Ectodermal cell (in vitro differentiated cells): ENCODE results near the gene PADI4.

Source experiments
- H3K27ac ChIP-seq: 2 replicates; pipeline ENCODE4 v1.7.0; 2013; ENCODE audit warnings: mild to moderate bottlenecking, low read depth, low read length; ENCODE audit not compliant: insufficient read depth, poor library complexity, severe bottlenecking
- H3K27me3 ChIP-seq: 2 replicates; pipeline ENCODE4 v1.7.0; 2013; ENCODE audit warnings: mild to moderate bottlenecking, low read length; ENCODE audit not compliant: insufficient read depth, control insufficient read depth, poor library complexity, severe bottlenecking
- H3K36me3 ChIP-seq: one replicate; pipeline ENCODE4 v1.7.0; 2013; ENCODE audit warnings: low read length; ENCODE audit not compliant: control insufficient read depth, insufficient read depth
- H3K4me1 ChIP-seq: one replicate; pipeline ENCODE4 v1.7.0; 2013; ENCODE audit warnings: low read length; ENCODE audit not compliant: control insufficient read depth, insufficient read depth
- H3K4me3 ChIP-seq: 2 replicates; pipeline ENCODE4 v1.7.0; 2013; ENCODE audit warnings: low read depth, low read length, control low read depth; ENCODE audit not compliant: insufficient read depth
- H3K9me3 ChIP-seq: 2 replicates; pipeline ENCODE4 v1.7.0; 2013; ENCODE audit warnings: mild to moderate bottlenecking, low read length, moderate library complexity; ENCODE audit not compliant: control insufficient read depth
- WGBS, 2 experiments: methylation state at CpG; one replicate each; pipeline ENCODE4 v1.1.7; 2013; ENCODE audit warnings: missing lambda C conversion rate in 2 of 2; 5-methylcytosine and 5-hydroxymethylcytosine counted together

PADI4 gene

GRCh38 chr1:17360272-17360956 is 52.4 kb downstream of the PADI4 start:
- H3K27me3 ChIP-seq, result no peaks in the 10 kb centered on the region
- H3K4me3 ChIP-seq, result no peak overlapping the region
- H3K36me3 ChIP-seq, result no peaks in the 10 kb centered on the region
- no peak overlapping the region for H3K27ac ChIP-seq
- WGBS, 2 experiments, result 87 to 88% methylated on average over 10 to 11 of the region's 11 CpGs
- no peaks in the 10 kb centered on the region for H3K9me3 ChIP-seq
- no peaks in the 10 kb centered on the region for H3K4me1 ChIP-seq

DNA sequence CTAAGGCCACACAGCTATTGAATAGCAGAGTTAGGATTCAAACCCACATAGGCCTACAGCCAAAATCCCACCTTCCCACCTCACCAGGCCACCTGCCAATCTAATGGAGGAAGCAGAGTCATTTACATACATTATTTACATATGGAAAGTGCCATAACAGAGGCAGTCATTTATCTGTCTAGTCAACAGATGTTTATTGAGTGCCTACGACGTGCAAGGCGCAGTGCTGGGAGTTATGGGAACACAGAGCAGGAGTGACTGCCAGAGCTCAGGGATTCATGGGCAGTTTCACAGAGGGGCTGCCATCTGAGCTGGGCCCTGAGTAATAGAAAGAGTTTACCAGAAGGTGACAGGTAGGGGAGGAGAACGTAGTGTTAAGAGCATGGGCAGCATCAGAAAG is 53.7 kb downstream of the PADI4 start:
- Histone ChIP-seq H3K4me3 (no peak overlapping the region), H3K36me3 (no peaks in the 10 kb centered on the region), H3K4me1 (peaks cover 2% of the 10 kb centered on the region), H3K27me3 (no peaks in the 10 kb centered on the region), H3K27ac (no peak overlapping the region), H3K9me3 (no peaks in the 10 kb centered on the region)
- 95 to 96% methylated on average over 4 of the region's 4 CpGs for WGBS, 2 experiments

DNA sequence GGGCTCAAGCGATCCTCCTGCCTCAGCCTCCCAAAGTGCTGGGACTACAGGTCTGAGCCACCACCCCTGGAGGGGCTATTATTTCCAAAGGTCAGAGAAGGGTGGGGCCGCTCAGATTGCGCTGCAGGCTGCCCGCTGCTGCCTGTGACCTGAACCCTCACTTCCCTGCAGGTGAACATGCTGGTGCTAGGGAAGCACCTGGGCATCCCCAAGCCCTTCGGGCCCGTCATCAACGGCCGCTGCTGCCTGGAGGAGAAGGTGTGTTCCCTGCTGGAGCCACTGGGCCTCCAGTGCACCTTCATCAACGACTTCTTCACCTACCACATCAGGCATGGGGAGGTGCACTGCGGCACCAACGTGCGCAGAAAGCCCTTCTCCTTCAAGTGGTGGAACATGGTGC is 55.4 kb downstream of the PADI4 start:
- 87 to 89% methylated on average over 12 of the region's 12 CpGs for WGBS, 2 experiments
- Histone ChIP-seq H3K36me3 (no peaks in the 10 kb centered on the region), H3K4me1 (peaks cover 3% of the 10 kb centered on the region), H3K27ac (no peak overlapping the region), H3K27me3 (no peaks in the 10 kb centered on the region), H3K9me3 (no peaks in the 10 kb centered on the region), H3K4me3 (no peak overlapping the region)

- Histone ChIP-seq H3K4me3 (no peak overlapping the region), H3K4me1 (peaks cover 3% of the 10 kb centered on the region), H3K27ac (no peak overlapping the region), H3K9me3 (no peaks in the 10 kb centered on the region), H3K27me3 (no peaks in the 10 kb centered on the region), H3K36me3 (no peaks in the 10 kb centered on the region)
- 92 to 94% methylated on average over 4 of the region's 4 CpGs for WGBS, 2 experiments
Observed at GRCh38 chr1:17363771-17364170, 55.8 kb downstream of the PADI4 start.

GRCh38 chr1:17365293-17365692 is 57.3 kb downstream of the PADI4 start:
- peaks cover 3% of the 10 kb centered on the region for H3K4me1 ChIP-seq
- H3K4me3 ChIP-seq, result no peak overlapping the region
- 95 to 96% methylated on average over 3 of the region's 3 CpGs for WGBS, 2 experiments
- no peaks in the 10 kb centered on the region for H3K27me3 ChIP-seq
- no peaks in the 10 kb centered on the region for H3K9me3 ChIP-seq
- H3K36me3 ChIP-seq, result no peaks in the 10 kb centered on the region
- no peak overlapping the region for H3K27ac ChIP-seq

DNA sequence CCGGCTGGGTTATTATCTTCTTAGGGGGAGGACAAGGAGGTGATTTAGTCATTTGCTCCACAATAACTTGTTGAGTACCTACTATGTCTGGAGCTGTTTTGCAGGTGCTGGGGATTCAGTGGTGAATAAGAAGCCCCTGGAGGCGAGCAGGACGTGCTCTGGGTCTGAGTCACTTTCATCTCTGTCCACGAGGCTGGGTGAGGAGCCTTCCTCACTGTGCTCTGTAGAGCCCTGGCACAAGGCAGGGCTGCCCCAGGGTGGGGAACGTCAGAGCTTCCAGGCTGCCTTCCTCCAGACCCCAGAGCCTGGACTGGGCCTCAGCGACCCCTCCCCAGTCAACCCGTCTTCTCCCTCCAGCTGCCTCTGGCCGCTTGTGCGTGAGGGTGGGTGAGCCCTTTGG is 61.5 kb downstream of the PADI4 start:
- WGBS, 2 experiments, result 72 to 77% methylated on average over 9 of the region's 9 CpGs
- H3K4me3 ChIP-seq, result no peak overlapping the region
- no peak overlapping the region for H3K27ac ChIP-seq
- no peaks in the 10 kb centered on the region for H3K9me3 ChIP-seq
- peaks cover 3% of the 10 kb centered on the region for H3K4me1 ChIP-seq
- H3K36me3 ChIP-seq, result no peaks in the 10 kb centered on the region
- H3K27me3 ChIP-seq, result no peaks in the 10 kb centered on the region

DNA sequence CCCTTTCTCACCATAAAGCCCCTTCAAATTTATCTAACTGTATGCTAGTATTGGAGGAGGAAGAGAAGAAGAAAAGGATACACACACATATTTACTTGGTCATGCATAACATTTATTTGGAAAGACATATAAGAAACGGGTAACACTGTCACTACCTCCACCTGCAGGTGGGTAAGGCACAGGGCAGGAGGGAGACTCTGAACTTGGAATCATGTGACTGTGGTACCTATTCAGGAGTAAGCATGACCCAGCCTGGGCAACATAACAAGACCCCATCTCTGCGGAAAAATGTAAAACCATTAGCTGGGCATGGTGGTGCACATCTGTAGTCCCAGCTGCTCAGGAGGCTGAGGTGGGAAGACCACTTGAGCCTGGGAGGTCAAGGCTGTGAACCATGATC is 62.6 kb downstream of the PADI4 start:
- H3K27ac ChIP-seq, result no peak overlapping the region
- WGBS, 2 experiments, result 76 to 80% methylated on average over 2 of the region's 2 CpGs
- H3K4me1 ChIP-seq, result peaks cover 3% of the 10 kb centered on the region
- H3K9me3 ChIP-seq, result no peaks in the 10 kb centered on the region
- no peaks in the 10 kb centered on the region for H3K27me3 ChIP-seq
- no peak overlapping the region for H3K4me3 ChIP-seq
- H3K36me3 ChIP-seq, result no peaks in the 10 kb centered on the region

- Histone ChIP-seq H3K9me3 (no peaks in the 10 kb centered on the region), H3K27ac (no peak within 1 kb of the TSS), H3K4me3 (no peak within 1 kb of the TSS), H3K36me3 (no peaks in the 10 kb centered on the region), H3K4me1 (no peaks in the 10 kb centered on the region), H3K27me3 (no peaks in the 10 kb centered on the region)
- 73 to 74% methylated on average over 7 of the region's 7 CpGs for WGBS, 2 experiments
Observed at GRCh38 chr1:17371896-17372295, 63.9 kb downstream of the PADI4 start, which contains the start of gene PADI6. Gene PADI6, plus strand, starts transcription at chr1:17372196. Its CDS starts 50 bp downstream, at chr1:17372246.

DNA sequence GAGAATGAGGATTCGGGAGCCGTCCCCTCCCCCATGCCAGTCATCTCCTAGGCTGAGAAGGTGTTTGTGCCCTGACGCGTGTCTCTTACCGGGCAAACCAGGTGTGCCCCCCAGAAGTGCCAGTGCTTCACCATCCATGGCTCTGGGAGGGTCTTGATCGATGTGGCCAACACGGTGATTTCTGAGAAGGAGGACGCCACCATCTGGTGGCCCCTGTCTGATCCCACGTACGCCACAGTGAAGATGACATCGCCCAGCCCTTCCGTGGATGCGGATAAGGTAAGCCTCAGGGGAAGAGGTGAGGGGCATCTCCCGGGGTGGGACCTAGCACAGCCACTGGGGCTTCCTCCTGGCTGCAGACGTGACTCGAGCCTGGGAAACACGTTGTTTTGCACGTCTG is 65.0 kb downstream of the PADI4 start:
- WGBS, 2 experiments, result 82 to 86% methylated on average over 18 of the region's 18 CpGs
- Histone ChIP-seq H3K4me3 (no peak overlapping the region), H3K36me3 (no peaks in the 10 kb centered on the region), H3K9me3 (no peaks in the 10 kb centered on the region), H3K4me1 (no peaks in the 10 kb centered on the region), H3K27ac (no peak overlapping the region), H3K27me3 (no peaks in the 10 kb centered on the region)

GRCh38 chr1:17375651-17376050 is 67.7 kb downstream of the PADI4 start:
- H3K27ac ChIP-seq, result no peak overlapping the region
- no peaks in the 10 kb centered on the region for H3K27me3 ChIP-seq
- WGBS, 2 experiments, result 92 to 93% methylated on average over 10 of the region's 10 CpGs

More at GRCh38 chr1:17375651-17376050, 67.7 kb downstream of the PADI4 start:
- Histone ChIP-seq H3K4me1 (no peaks in the 10 kb centered on the region), H3K36me3 (no peaks in the 10 kb centered on the region), H3K4me3 (no peak overlapping the region), H3K9me3 (no peaks in the 10 kb centered on the region)
